Right lobe of liver (tissue), 4 donors: ENCODE results near the gene NT5E.

Experiments used
- POLR2A ChIP-seq: fragments of 450-650 bp; IDR thresholded peaks from one replicate; pipeline ENCODE4 v1.6.1; 2017; ENCODE audit warnings: antibody characterized with exemption, mild to moderate bottlenecking
- TF ChIP-seq, protein P1 (sequence below), 4 donors: fragments of 200-600 bp in 3 of 4; fragments of 450-650 bp in 1 of 4; IDR thresholded peaks; one replicate each; pipeline versions ENCODE4 v1.5.1 to v1.8.0; 2016 to 2022; ENCODE audit warnings: antibody characterized with exemption in 4 of 4, mild to moderate bottlenecking in 2 of 4
- donor health status: DM: no; HTN: no; CAD: no.
- donor health status: DM: no; HTN: no; CAD: no.
- donor health status: DM: no; HTN: yes; CAD: no.

DNA sequence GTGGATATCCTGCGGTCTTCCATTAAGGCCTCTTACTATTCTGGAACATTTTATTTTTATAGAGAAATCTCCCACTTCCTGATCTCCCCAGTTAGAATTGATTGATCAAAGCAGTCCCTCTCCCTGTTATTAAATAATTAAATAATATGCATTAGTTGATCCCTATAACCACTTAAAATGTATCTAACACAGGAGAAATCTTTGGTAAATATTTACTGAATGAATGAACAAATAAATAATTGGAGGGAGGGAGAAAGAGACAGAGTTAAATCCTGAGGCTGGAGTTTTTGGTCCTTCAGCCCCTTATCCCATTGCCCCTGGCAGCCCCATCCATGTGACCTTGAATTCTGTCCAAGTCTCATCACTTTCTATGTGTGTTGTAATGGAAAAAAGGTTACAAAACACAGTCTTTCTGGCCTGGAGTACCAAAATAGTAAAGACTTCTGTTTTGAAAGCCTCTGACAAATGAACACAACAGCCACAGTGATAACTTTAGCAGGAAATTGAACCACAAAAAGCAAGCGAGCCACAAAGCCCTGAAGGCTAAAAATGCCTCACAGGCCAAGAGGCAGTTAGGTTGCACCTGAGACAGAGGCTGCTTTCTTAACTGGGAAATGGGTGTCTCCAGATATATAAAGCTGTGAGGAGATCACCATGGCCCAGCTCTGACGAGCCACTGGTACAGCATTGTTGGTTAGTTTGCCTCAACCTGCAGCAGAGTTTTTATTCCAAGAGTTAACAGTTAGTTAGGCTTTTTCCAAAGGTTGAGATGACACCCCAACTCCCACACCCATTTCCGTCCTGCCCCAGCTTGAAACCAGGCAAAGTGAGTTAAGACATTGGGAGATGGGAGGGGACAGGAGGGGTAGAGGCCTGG is 11.3 kb downstream of the NT5E start:
- no peak for TF ChIP-seq POLR2A
- TF ChIP-seq, protein P1, sequence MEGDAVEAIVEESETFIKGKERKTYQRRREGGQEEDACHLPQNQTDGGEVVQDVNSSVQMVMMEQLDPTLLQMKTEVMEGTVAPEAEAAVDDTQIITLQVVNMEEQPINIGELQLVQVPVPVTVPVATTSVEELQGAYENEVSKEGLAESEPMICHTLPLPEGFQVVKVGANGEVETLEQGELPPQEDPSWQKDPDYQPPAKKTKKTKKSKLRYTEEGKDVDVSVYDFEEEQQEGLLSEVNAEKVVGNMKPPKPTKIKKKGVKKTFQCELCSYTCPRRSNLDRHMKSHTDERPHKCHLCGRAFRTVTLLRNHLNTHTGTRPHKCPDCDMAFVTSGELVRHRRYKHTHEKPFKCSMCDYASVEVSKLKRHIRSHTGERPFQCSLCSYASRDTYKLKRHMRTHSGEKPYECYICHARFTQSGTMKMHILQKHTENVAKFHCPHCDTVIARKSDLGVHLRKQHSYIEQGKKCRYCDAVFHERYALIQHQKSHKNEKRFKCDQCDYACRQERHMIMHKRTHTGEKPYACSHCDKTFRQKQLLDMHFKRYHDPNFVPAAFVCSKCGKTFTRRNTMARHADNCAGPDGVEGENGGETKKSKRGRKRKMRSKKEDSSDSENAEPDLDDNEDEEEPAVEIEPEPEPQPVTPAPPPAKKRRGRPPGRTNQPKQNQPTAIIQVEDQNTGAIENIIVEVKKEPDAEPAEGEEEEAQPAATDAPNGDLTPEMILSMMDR (IDR thresholded peaks at IDR 0.05), result no peak
